ENCODE results near the gene P3H3.

GRCh38 chr12:6872073-6873048 is 44.2 kb downstream of the P3H3 start:
- TF ChIP-seq CTCF (IDR thresholded peaks at IDR 0.05; ENCODE audit: low read length) (peak; percentile 94), EZH2 (optimal IDR thresholded peaks at IDR 0.05; ENCODE audit: low read depth, low read length) (no peak)
